ENCODE measurements around the gene ADCY9. TPM values are rescaled to one million over a fixed set of nuclear protein-coding genes. Genes with fewer than 3 reads are reported as not detected.

The ADCY9 gene
- polyA plus RNA-seq, 3 donors: 0.44 to 9.3 (median 0.67) TPM

GRCh38 chr16:4011940-4012629 lies 104.2 kb downstream of the ADCY9 start:
- Histone ChIP-seq H3K27me3 (ENCODE audit: control insufficient read depth in 2 of 2, insufficient read depth in 2 of 2, low read length in 2 of 2) (no peaks in the 10 kb centered on the region), H3K4me2 (replicated peaks; ENCODE audit: extremely low read depth, low read length, poor library complexity, severe bottlenecking) (peak overlapping the region; percentile 24), H2AFZ (ENCODE audit: insufficient read depth, low read depth, low read length, poor library complexity, severe bottlenecking) (no peak overlapping the region), H4K20me1 (ENCODE audit: insufficient read depth, low read length) (no peaks in the 10 kb centered on the region), H3K9ac (ENCODE audit: insufficient read depth, low read length, poor library complexity, severe bottlenecking) (no peak overlapping the region), H3K4me1 (ENCODE audit: control insufficient read depth in 1 of 2, insufficient read depth in 2 of 2, low read length in 2 of 2) (peaks cover 45 to 48% of the 10 kb centered on the region in 2 donors), H3K9me3 (replicated peaks in 1 of 2; ENCODE audit: control insufficient read depth in 1 of 2, insufficient read depth in 1 of 2, low read length in 2 of 2) (no peaks in the 10 kb centered on the region), H3K27ac (ENCODE audit: low read depth in 1 of 2, low read length in 2 of 2) (peak overlapping the region; percentile 82 to 85), H3K36me3 (replicated peaks in 1 of 2; ENCODE audit: control insufficient read depth in 1 of 2, insufficient read depth in 2 of 2, low read length in 2 of 2) (peaks cover 0 to 5% of the 10 kb centered on the region in 2 donors), H3K4me3 (replicated peaks in 1 of 3; ENCODE audit: low read depth in 2 of 3, low read length in 3 of 3) (peak overlapping the region in 1 of 3 experiments; percentile 65), H3K79me2 (ENCODE audit: insufficient read depth, low read length) (peaks cover 10% of the 10 kb centered on the region)
- Mint-ChIP-seq H3K4me3 (peak overlapping the region; percentile 15 to 65), H3K4me1 (peaks cover 48% of the 10 kb centered on the region), H3K36me3 (peaks cover 6 to 14% of the 10 kb centered on the region in 2 donors), H3K9me3 (peaks cover 0 to 3% (median 0%) of the 10 kb centered on the region in 7 donors), H3K27ac (peak overlapping the region; percentile 86 to 95 (median 93)), H3K27me3 (ENCODE audit: low read depth in 3 of 3) (peaks cover 0 to 1% (median 0%) of the 10 kb centered on the region in 3 donors)
- TF ChIP-seq CTCF (IDR thresholded peaks at IDR 0.05): no peak
- DNase-seq: no peak
- intact Hi-C loops (cut with micrococcal nuclease): loop anchor here in 1 of 2 donors (10.0 kb wide), 1 partner anchor 243 kb away; no protein-coding TSS in a partner anchor
- WGBS (ENCODE audit: insufficient coverage): 75% methylated on average over 8 of the region's 15 CpGs

- H3K79me2 ChIP-seq (ENCODE audit: insufficient read depth, low read length): peaks cover 10% of the 10 kb centered on the region
- peak; percentile 77 to 88 (median 85) for DNase-seq
- Mint-ChIP-seq H3K36me3 (peaks cover 11 to 17% of the 10 kb centered on the region in 2 donors), H3K4me1 (peaks cover 44% of the 10 kb centered on the region), H3K27me3 (ENCODE audit: low read depth in 3 of 3) (peaks cover 0 to 1% (median 0%) of the 10 kb centered on the region in 3 donors), H3K9me3 (no peaks in the 10 kb centered on the region), H3K27ac (peak overlapping the region; percentile 86 to 97 (median 93)), H3K4me3 (peak overlapping the region; percentile 65 to 76)
- H4K20me1 ChIP-seq (ENCODE audit: insufficient read depth, low read length): no peaks in the 10 kb centered on the region
- peak overlapping the region; percentile 77 for H3K4me2 ChIP-seq (replicated peaks; ENCODE audit: extremely low read depth, low read length, poor library complexity, severe bottlenecking)
- H3K9ac ChIP-seq (ENCODE audit: insufficient read depth, low read length, poor library complexity, severe bottlenecking): peak overlapping the region; percentile 53
- peak overlapping the region in 1 of 3 experiments; percentile 65 for H3K4me3 ChIP-seq (replicated peaks in 1 of 3; ENCODE audit: low read depth in 2 of 3, low read length in 3 of 3)
- no peaks in the 10 kb centered on the region for H3K27me3 ChIP-seq (ENCODE audit: control insufficient read depth in 2 of 2, insufficient read depth in 2 of 2, low read length in 2 of 2)
- 37% methylated on average over 5 of the region's 20 CpGs for WGBS (ENCODE audit: insufficient coverage)
- H3K36me3 ChIP-seq (replicated peaks in 1 of 2; ENCODE audit: control insufficient read depth in 1 of 2, insufficient read depth in 2 of 2, low read length in 2 of 2): peaks cover 0 to 8% of the 10 kb centered on the region in 2 donors
- H2AFZ ChIP-seq (ENCODE audit: insufficient read depth, low read depth, low read length, poor library complexity, severe bottlenecking): peak overlapping the region; percentile 77
- intact Hi-C loops (cut with micrococcal nuclease): loop anchor here in 1 of 2 donors (10.0 kb wide), 1 partner anchor 243 kb away; no protein-coding TSS in a partner anchor
- peak overlapping the region; percentile 82 to 85 for H3K27ac ChIP-seq (ENCODE audit: low read depth in 1 of 2, low read length in 2 of 2)
- no peaks in the 10 kb centered on the region for H3K9me3 ChIP-seq (replicated peaks in 1 of 2; ENCODE audit: control insufficient read depth in 1 of 2, insufficient read depth in 1 of 2, low read length in 2 of 2)
- no peak for TF ChIP-seq CTCF (IDR thresholded peaks at IDR 0.05)
- H3K4me1 ChIP-seq (ENCODE audit: control insufficient read depth in 1 of 2, insufficient read depth in 2 of 2, low read length in 2 of 2): peaks cover 38 to 45% of the 10 kb centered on the region in 2 donors
Observed at GRCh38 chr16:4011225-4011939, 104.9 kb downstream of the ADCY9 start.

Data from CD14-positive monocyte (primary cell).